NCI-H146 (cell line): ENCODE results near the gene AP1AR.
"Not testable (repeated sequence)": the region's sequence is repeated elsewhere in the genome, so short reads cannot be mapped to it uniquely, and the experiment has no call there.

ENCODE experiments used
- DNase-seq: peaks from one replicate; lab custom pipeline; 2025; lab: John Stamatoyannopoulos, UW

Gene AP1AR

GRCh38 chr4:112279025-112279881 is 47.7 kb downstream of the AP1AR start:
- no peak for DNase-seq

GRCh38 chr4:112279882-112280315 is 48.3 kb downstream of the AP1AR start:
- no peak for DNase-seq

DNA sequence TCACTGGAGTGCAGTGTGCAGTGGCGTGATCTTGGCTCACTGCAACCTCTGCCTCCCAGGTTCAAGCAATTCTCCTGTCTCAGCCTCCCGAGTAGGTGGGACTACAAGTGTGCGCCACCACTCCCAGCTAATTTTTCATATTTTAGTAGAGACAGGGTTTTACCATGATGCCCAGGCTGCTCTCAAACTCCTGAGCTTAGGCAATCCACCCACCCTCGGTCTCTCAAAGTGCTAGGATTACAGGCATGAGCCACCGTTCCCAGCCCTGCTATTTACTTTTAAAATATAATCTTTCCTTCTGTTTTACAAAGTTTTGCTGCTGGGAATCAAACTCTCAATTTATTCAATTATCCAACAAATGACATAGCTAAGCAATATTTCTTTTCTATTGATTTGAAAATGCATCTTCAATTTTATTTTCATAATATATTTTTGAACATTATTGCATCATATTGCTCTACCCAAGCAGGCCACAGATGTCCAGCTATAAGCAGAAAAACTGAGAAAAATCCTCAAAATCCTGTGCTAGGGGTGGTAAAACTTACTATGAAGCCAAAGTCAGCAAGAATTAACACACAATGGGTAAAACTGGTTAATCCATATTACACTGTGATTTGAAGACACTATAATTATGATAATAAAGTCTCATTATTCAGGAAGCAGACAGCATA is 48.9 kb downstream of the AP1AR start:
- no peak for DNase-seq

- not testable (repeated sequence) for DNase-seq
Measured at GRCh38 chr4:112281895-112282398, 50.4 kb downstream of the AP1AR start.

- no peak for DNase-seq
Measured at GRCh38 chr4:112282860-112283667, 51.5 kb downstream of the AP1AR start.

DNA sequence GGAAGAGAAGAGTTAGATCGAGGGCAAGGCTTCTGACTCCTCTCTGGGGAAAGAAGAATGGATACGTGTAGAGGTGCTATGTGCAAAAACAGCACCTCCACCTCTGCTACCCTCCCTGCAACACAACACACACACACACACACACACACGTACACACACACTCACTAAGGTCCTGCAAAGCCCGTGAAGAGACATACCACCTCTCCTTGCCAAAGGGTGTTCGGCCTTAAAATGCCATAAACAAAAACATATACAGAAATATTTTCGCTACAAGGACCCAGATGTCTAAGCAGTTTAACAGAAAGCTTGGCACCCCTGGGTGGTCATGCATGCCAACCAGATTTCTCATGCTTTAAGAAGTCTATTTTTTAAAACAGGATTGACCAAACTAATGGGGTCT is 52.6 kb downstream of the AP1AR start:
- DNase-seq = no peak

GRCh38 chr4:112284662-112285411 is 53.2 kb downstream of the AP1AR start:
- peak; percentile 27 for DNase-seq

GRCh38 chr4:112287258-112287989 is 55.8 kb downstream of the AP1AR start:
- no peak for DNase-seq

DNA sequence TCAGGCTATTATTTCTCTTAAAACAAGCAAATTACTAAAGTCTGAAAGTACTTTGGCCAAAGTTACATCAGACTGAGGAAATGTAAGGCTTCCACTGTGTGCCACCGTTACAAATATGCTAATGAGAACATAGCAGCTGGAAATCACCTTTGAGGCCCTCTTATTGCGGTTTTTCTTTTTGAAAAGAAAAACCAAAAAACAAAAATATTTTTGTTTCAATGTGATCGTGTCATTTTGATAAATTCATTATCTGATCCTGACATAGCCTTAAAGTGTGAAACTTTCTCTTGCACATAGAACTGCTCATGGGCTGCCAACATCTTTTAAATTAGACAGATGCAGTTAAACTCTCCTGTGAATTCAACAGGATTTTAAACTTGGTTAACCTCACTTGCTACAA is 56.9 kb downstream of the AP1AR start:
- DNase-seq = no peak

GRCh38 chr4:112289407-112290253 is 58.0 kb downstream of the AP1AR start:
- no peak for DNase-seq

DNA sequence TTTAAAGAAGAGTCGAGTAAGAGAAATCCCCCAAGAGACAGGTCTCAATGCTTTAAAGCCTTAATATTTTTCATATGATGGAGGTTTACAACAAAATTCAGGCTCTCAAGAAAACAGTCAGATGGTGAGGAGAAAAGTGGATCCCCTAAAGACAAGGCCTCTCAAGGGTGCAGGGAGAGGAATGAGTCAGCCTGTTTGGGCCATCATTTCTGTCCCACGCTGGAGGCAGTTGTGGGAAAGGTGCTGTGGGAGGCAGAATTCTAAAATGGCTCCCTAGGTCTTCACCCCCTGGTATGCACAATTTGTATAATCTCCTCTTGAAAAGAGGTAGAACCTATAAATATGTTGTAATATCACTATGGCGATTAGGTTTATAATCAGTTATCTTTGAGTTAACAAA is 58.8 kb downstream of the AP1AR start:
- DNase-seq = no peak

- no peak for DNase-seq
Measured at GRCh38 chr4:112296949-112297880, 65.6 kb downstream of the AP1AR start, which contains the start of gene ALPK1. ALPK1 (plus strand) TSS chr4:112297369.

DNA sequence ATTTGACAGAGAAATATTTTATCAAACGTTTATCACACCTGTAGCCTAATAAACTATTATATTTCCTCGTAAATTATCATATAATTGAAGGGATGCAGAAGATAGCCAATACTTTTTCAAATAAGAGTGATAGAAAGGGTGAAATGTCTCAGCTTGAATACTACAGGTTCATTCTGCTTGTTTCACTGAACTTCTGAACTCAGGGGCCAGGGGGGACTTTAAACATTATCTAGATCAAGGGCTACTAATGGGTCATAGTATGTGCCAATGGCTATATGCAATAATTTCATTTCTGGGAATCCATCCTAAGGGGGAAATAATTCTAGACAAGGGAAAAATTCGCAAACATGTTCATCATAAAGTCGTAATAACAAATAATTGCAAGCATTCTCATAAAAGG is 68.1 kb downstream of the AP1AR start:
- DNase-seq = no peak

DNA sequence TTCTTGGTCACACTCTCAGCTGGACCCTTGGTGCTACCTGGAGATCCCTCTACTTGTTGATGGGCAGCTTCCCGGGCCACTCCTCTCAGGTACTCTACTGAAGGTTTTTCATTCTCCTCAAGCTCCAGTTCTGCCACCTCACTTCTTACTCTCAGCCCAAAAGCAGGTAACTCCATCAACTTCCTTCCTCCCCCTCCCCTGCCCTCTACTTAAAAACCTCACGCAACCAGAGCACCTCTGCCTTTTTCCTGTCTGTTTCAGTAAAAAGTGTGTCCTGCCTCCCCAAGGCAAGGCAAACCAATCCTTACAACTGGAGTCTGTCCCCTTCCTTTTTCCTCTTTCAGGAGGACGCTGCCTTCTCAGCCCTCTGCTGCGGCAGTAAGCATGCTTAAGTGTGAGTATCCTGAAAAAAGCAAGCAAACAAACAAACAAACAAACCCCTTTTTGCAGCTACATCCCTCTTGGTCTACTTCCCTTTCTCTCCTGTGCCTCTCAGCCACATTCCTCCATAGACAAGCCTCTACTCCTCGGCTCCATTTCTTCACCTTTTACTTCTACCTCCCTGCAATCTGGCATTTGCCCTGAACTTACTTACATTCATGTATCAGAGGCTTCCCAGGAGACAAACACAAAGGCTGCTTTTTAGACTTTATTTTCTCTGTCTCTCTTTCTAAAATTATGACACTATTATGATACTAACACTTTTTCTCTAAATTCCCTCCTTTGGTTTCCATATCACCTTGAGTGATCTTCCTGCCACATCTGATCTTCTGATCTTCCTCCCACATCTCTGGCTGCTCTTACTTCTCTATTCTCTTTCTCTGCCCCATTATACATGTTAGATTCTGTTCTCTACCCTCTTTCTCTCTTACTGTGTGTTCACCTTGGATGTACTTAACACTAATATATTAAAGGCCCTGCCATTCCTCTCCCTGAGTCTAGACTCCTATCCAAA is 71.0 kb downstream of the AP1AR start:
- no peak for DNase-seq

- DNase-seq = not testable (repeated sequence)
Measured at GRCh38 chr4:112305477-112305876, 73.9 kb downstream of the AP1AR start.

GRCh38 chr4:112309263-112309791 is 77.7 kb downstream of the AP1AR start:
- DNase-seq = not testable (repeated sequence)

DNA sequence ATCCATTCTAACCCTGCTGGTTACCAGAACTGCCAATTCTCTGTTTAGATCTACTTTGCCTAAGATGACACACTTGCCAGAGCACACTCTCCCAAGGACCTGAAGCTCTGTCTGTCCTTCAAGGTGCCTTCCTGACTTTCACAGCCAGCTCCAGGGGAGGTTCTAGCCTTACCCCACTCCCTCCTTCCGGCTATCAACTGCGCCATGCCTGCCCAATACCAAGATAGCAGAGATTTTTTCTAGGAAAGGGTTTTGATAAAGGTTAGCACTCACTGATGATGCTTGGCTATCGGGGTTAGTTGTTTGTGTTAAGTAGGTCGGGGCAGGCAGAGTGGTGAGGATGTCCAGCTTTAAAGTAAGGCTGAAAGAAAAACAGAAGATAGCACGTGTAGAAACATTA is 79.9 kb downstream of the AP1AR start:
- no peak for DNase-seq
